HG03095 (cell line): ENCODE data around the gene TNRC6A.
"Not testable (repeated sequence)": the region's sequence is repeated elsewhere in the genome, so short reads cannot be mapped to it uniquely, and the experiment has no call there.

Experiments used
- ATAC-seq: cut with Tn5 transposase; IDR thresholded peaks from one replicate; pipeline ENCODE4 v1.9.1; 2021; ENCODE audit warnings: moderate library complexity; ENCODE audit not compliant: unreplicated experiment

The TNRC6A gene

GRCh38 chr16:24723663-24724062 lies 5.8 kb upstream of the TNRC6A start:
- ATAC-seq = no peak

GRCh38 chr16:24728011-24728410 lies 1.4 kb upstream of the TNRC6A start:
- ATAC-seq = no peak

- ATAC-seq = no peak
Observed at GRCh38 chr16:24728891-24729242, 584 bp upstream of the TNRC6A start.

GRCh38 chr16:24729951-24730815 lies 732 bp downstream of the TNRC6A start:
- peak; percentile 5 for ATAC-seq

- no peak for ATAC-seq
Observed at GRCh38 chr16:24730914-24731313, 1.5 kb downstream of the TNRC6A start.

GRCh38 chr16:24731722-24732419 lies 2.4 kb downstream of the TNRC6A start:
- ATAC-seq = no peak

- peak; percentile 47 for ATAC-seq
Observed at GRCh38 chr16:24734382-24734781, 4.9 kb downstream of the TNRC6A start.

- ATAC-seq = no peak
Observed at GRCh38 chr16:24736758-24737157, 7.3 kb downstream of the TNRC6A start.

GRCh38 chr16:24737391-24737871 lies 8.0 kb downstream of the TNRC6A start:
- ATAC-seq = no peak

GRCh38 chr16:24737916-24738594 lies 8.6 kb downstream of the TNRC6A start:
- no peak for ATAC-seq

- no peak for ATAC-seq
Observed at GRCh38 chr16:24738895-24739294, 9.4 kb downstream of the TNRC6A start.

GRCh38 chr16:24741862-24742261 lies 12.4 kb downstream of the TNRC6A start:
- no peak for ATAC-seq

- ATAC-seq = not testable (repeated sequence)
Observed at GRCh38 chr16:24742610-24743009, 13.2 kb downstream of the TNRC6A start.

GRCh38 chr16:24745391-24745790 lies 15.9 kb downstream of the TNRC6A start:
- no peak for ATAC-seq

- ATAC-seq = no peak
Observed at GRCh38 chr16:24745791-24746190, 16.3 kb downstream of the TNRC6A start.

- no peak for ATAC-seq
Observed at GRCh38 chr16:24747441-24747840, 18.0 kb downstream of the TNRC6A start.

GRCh38 chr16:24748242-24748641 lies 18.8 kb downstream of the TNRC6A start:
- ATAC-seq = no peak

- no peak for ATAC-seq
Observed at GRCh38 chr16:24749310-24749709, 19.9 kb downstream of the TNRC6A start.

- ATAC-seq = not testable (repeated sequence)
Observed at GRCh38 chr16:24749872-24750271, 20.4 kb downstream of the TNRC6A start.

- ATAC-seq = no peak
Observed at GRCh38 chr16:24753000-24753399, 23.5 kb downstream of the TNRC6A start.

GRCh38 chr16:24753437-24753836 lies 24.0 kb downstream of the TNRC6A start:
- ATAC-seq = no peak

GRCh38 chr16:24754543-24754942 lies 25.1 kb downstream of the TNRC6A start:
- no peak for ATAC-seq
